Subcutaneous adipose tissue (tissue), 4 donors: ENCODE results near the gene OR5A2. TPM values are rescaled to one million over a fixed set of nuclear protein-coding genes. Genes with fewer than 3 reads are reported as not detected.

Experiments
- CTCF ChIP-seq: fragments of 450-650 bp; IDR thresholded peaks from one replicate; pipeline ENCODE4 v1.5.1; 2016; ENCODE audit warnings: low read depth, mild to moderate bottlenecking, control low read depth, antibody characterized with exemption, moderate library complexity
- total RNA-seq, 4 donors: library from RNA; depleted of rRNA; stranded (reverse); fragments of >200 nt; gene quantifications; one replicate each; pipeline ENCODE4 v1.1.0, GENCODE V29; 2016

Gene OR5A2
- total RNA-seq, result not detected

DNA sequence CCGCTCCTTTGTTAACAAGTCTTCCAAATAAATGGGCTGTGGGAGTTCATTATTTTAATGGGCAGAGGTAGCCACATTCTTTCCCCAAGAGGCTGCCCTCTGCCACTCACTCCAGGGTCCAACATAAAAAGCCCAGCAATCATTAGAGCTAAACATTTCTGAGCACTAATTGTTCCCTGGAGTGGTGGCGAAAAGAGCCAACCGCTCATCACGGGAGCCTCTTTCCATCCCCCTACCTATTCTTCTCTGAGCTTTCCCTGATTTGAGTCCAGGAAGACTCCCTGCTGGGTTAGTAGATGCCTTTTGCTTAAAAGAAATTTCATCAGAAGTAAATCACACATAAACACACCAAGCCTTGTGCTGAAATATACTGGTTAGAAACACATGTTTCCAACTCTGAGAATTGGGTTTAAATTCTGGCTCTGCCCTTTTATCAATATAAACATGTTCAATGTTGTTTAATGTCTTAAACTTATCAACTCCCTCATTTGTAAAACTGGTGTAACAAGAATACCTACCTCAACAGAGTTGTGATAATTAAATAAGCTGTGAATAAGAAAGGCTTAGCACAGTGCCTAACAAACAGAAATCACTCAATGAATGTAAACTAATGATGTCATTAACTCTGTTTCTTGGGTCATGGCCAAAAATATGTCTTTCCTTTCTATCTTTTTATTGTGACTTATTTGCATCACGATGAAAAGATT is at the start of gene OR5A2:
TSS of gene OR5A2 (minus strand) at position 53 of the 707 bp plus-strand sequence. CDS start 3,460 bp downstream, outside the sequence.
- no peak for TF ChIP-seq CTCF

DNA sequence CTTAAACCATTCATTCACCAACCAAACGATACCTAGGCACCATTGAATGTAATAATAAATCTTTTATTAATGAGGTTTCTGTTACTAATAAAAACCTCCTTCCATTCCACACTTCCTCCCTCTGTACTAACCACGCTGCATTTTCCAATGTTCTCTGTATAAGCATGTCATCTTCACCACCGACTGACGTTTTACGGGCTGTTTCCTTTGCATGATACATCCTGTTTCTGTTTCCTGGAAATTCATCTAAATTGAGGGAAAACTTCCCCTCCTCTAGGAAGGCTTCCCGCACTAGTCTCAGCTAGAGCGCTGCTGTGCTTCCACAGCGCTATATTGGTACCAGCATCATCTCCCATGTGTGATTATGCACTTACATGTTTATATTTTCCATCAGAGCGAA is 49.0 kb upstream of the OR5A2 start:
- TF ChIP-seq CTCF, result no peak

DNA sequence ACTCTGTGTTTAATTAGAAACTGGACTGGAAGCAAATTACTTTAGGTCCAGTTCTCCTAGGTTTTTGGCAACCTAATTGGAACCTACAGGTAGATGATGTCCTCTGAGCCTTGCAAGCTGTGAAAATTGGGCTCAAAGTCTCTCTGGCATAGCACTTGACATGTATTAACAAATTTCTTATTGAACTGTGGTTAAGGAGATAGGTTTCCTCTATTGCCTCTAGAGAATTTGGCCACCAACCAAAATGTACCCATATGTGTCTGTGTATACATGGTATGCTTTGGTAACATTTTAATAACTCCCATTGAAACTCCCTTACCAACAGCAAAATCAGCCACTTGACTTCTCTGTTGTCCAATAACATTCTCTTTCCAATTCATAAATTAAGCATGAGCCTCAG is 46.8 kb upstream of the OR5A2 start, which contains the start of gene OR4D10:
TSS of gene OR4D10 (plus strand) at position 301 of the 400 bp plus-strand sequence. CDS start 4,115 bp downstream, outside the sequence.
- no peak for TF ChIP-seq CTCF

DNA sequence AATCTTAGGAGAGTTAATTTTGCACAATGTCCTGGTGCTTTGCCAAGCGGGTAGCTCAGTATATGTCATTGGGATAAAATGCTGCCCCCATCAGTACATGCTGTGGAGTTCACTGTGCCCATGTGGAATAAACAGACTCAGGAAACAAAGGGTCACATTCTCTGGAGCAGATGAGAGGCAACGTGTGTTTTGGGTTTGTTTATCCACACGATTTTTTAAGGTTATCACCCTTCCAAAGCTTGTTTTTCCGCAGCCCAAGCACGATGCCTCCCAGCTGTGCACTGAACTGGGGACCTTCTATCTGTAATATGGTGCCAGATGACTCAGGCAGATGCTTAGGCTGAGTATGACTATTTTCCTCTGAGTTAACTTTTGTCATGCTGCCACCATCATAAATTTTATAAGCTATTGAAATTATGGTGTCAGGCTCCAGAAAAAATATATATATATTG is 37.0 kb upstream of the OR5A2 start:
- TF ChIP-seq CTCF, result no peak

- no peak for TF ChIP-seq CTCF
These were observed 33.7 kb upstream of the OR5A2 start for GRCh38 chr11:59459916-59460315.

- TF ChIP-seq CTCF, result no peak
These were observed 30.4 kb upstream of the OR5A2 start, which contains the start of gene OR4D6 for GRCh38 chr11:59456661-59457060. Gene OR4D6, plus strand, starts transcription at chr11:59456961. Its CDS starts 0 bp downstream, at chr11:59456961.

DNA sequence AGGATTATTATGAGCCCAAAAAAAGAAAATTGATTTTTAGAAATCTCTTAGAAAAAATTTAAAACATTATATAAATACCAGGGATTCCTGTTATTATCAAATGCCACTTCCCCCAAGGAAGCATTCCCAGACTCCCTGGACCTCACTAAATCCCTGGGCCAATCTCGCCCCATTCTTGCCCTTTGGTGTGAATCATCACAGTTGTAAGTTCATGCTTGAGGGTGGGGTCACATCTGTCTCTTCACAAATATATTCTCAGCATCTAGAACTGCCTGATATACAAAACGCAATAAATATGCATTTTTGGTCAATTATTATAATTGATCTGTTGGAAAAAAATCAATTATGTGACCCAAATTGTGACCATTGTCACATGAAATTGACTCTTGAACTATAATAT is 22.3 kb upstream of the OR5A2 start:
- TF ChIP-seq CTCF, result no peak
